ENCODE data around the gene PRKCZ.

PRKCZ gene

DNA sequence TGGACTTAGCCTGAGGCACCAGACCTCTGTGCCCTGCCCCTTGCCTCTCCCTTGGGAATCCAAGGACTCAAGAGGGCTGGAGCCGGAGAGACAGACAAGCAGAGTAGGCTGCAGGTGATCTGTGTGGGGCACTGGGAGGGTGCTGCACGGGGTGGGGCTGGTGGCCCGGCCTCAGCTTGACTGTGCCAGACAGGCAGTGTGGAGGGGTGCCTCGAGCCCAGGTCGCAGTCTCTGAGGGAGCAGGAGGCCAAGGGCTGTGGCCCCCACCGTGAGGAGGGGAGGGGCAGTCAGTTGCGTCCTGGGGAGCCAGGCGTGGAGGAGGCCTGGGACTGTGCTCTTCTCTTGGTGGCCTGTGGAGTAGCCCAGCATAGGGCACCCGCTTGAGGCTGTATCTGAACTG lies 27.0 kb upstream of the PRKCZ start:
- no peak for TF ChIP-seq POU2F2 (IDR thresholded peaks at IDR 0.05; ENCODE audit: low read depth, low read length)
- no peak for TF ChIP-seq POLR2AphosphoS5 (IDR thresholded peaks at IDR 0.05; ENCODE audit: low read depth, low read length)
- TF ChIP-seq TAF1 (IDR thresholded peaks at IDR 0.05; ENCODE audit: low read depth, low read length), result no peak
- no peak for TF ChIP-seq PAX5 (IDR thresholded peaks at IDR 0.05; ENCODE audit: insufficient read depth, low read length, severe bottlenecking)
- TF ChIP-seq POLR2A (IDR thresholded peaks at IDR 0.05; ENCODE audit: low read depth, low read length), result no peak
- no peak for TF ChIP-seq SPI1 (IDR thresholded peaks at IDR 0.05; ENCODE audit: low read depth, low read length)
- DNase-seq (ENCODE audit: insufficient read length, low spot score), result no peak
- no peak for FAIRE-seq

DNA sequence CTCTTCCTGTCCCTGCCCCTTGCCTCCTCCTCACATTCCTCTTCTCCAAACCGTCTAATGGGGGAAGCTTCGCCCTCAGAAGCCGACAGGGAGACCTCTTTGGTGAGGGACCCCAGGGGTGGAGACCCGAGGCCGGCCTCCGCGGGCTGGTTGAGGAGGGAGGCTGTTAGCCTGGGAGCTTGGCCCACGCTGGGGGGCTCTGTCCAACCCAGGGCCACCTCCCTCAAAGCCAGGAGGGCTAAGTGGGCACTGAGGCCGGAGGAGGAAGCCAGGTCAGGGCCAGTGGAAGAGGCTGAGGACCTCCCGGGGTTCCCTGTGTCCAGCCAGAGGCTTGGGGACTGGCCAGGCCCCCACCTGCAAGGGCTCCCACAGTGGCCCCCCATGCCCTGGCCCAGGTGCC lies 25.8 kb upstream of the PRKCZ start:
- TF ChIP-seq POLR2A (IDR thresholded peaks at IDR 0.05; ENCODE audit: low read depth, low read length) (no peak), PAX5 (IDR thresholded peaks at IDR 0.05; ENCODE audit: insufficient read depth, low read length, severe bottlenecking) (no peak), SPI1 (IDR thresholded peaks at IDR 0.05; ENCODE audit: low read depth, low read length) (no peak), TAF1 (IDR thresholded peaks at IDR 0.05; ENCODE audit: low read depth, low read length) (no peak), POU2F2 (IDR thresholded peaks at IDR 0.05; ENCODE audit: low read depth, low read length) (no peak), POLR2AphosphoS5 (IDR thresholded peaks at IDR 0.05; ENCODE audit: low read depth, low read length) (no peak)
- FAIRE-seq (no peak), DNase-seq (ENCODE audit: insufficient read length, low spot score) (no peak)

GRCh38 chr1:2024887-2025286 lies 25.3 kb upstream of the PRKCZ start:
- FAIRE-seq (no peak), DNase-seq (ENCODE audit: insufficient read length, low spot score) (no peak)
- TF ChIP-seq POLR2AphosphoS5 (IDR thresholded peaks at IDR 0.05; ENCODE audit: low read depth, low read length) (no peak), TAF1 (IDR thresholded peaks at IDR 0.05; ENCODE audit: low read depth, low read length) (no peak), POLR2A (IDR thresholded peaks at IDR 0.05; ENCODE audit: low read depth, low read length) (no peak), POU2F2 (IDR thresholded peaks at IDR 0.05; ENCODE audit: low read depth, low read length) (no peak), PAX5 (IDR thresholded peaks at IDR 0.05; ENCODE audit: insufficient read depth, low read length, severe bottlenecking) (no peak), SPI1 (IDR thresholded peaks at IDR 0.05; ENCODE audit: low read depth, low read length) (no peak)

- no peak for DNase-seq (ENCODE audit: insufficient read length, low spot score)
- no peak for TF ChIP-seq POLR2A (IDR thresholded peaks at IDR 0.05; ENCODE audit: low read depth, low read length)
- TF ChIP-seq POU2F2 (IDR thresholded peaks at IDR 0.05; ENCODE audit: low read depth, low read length), result no peak
- no peak for TF ChIP-seq POLR2AphosphoS5 (IDR thresholded peaks at IDR 0.05; ENCODE audit: low read depth, low read length)
- TF ChIP-seq TAF1 (IDR thresholded peaks at IDR 0.05; ENCODE audit: low read depth, low read length), result no peak
- no peak for TF ChIP-seq PAX5 (IDR thresholded peaks at IDR 0.05; ENCODE audit: insufficient read depth, low read length, severe bottlenecking)
- no peak for TF ChIP-seq SPI1 (IDR thresholded peaks at IDR 0.05; ENCODE audit: low read depth, low read length)
Observed at GRCh38 chr1:2025491-2025981, 24.7 kb upstream of the PRKCZ start.

GRCh38 chr1:2027961-2028583 lies 22.1 kb upstream of the PRKCZ start:
- no peak for DNase-seq (ENCODE audit: insufficient read length, low spot score)
- no peak for TF ChIP-seq POLR2A (IDR thresholded peaks at IDR 0.05; ENCODE audit: low read depth, low read length)
- TF ChIP-seq SPI1 (IDR thresholded peaks at IDR 0.05; ENCODE audit: low read depth, low read length), result no peak
- TF ChIP-seq PAX5 (IDR thresholded peaks at IDR 0.05; ENCODE audit: insufficient read depth, low read length, severe bottlenecking), result no peak
- TF ChIP-seq POU2F2 (IDR thresholded peaks at IDR 0.05; ENCODE audit: low read depth, low read length), result no peak
- TF ChIP-seq TAF1 (IDR thresholded peaks at IDR 0.05; ENCODE audit: low read depth, low read length), result no peak
- TF ChIP-seq POLR2AphosphoS5 (IDR thresholded peaks at IDR 0.05; ENCODE audit: low read depth, low read length), result no peak
- FAIRE-seq, result no peak

More at GRCh38 chr1:2025491-2025981, 24.7 kb upstream of the PRKCZ start:
- no peak for FAIRE-seq

- FAIRE-seq, result no peak
- TF ChIP-seq POLR2AphosphoS5 (IDR thresholded peaks at IDR 0.05; ENCODE audit: low read depth, low read length) (no peak), SPI1 (IDR thresholded peaks at IDR 0.05; ENCODE audit: low read depth, low read length) (no peak), PAX5 (IDR thresholded peaks at IDR 0.05; ENCODE audit: insufficient read depth, low read length, severe bottlenecking) (no peak), POU2F2 (IDR thresholded peaks at IDR 0.05; ENCODE audit: low read depth, low read length) (no peak), POLR2A (IDR thresholded peaks at IDR 0.05; ENCODE audit: low read depth, low read length) (no peak), TAF1 (IDR thresholded peaks at IDR 0.05; ENCODE audit: low read depth, low read length) (no peak)
- DNase-seq (ENCODE audit: insufficient read length, low spot score), result no peak
Observed at GRCh38 chr1:2028870-2029560, 21.2 kb upstream of the PRKCZ start.

DNA sequence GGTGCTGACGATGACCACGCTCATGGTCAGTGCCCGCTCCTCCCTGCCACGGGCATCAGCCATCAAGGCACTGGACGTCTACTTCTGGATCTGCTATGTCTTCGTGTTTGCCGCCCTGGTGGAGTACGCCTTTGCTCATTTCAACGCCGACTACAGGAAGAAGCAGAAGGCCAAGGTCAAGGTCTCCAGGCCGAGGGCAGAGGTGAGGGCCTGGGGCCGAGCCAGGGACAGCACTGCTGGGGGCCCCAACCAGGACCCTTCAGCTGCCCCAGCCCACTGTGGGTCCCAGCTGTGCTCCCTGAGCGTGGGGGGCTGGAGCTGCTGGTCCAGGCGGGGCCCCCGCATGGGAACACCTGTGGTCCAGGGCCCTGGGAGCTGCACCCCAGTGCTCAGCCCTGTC lies 20.6 kb upstream of the PRKCZ start:
- FAIRE-seq, result no peak
- TF ChIP-seq POU2F2 (IDR thresholded peaks at IDR 0.05; ENCODE audit: low read depth, low read length), result no peak
- TF ChIP-seq SPI1 (IDR thresholded peaks at IDR 0.05; ENCODE audit: low read depth, low read length), result no peak
- no peak for TF ChIP-seq POLR2A (IDR thresholded peaks at IDR 0.05; ENCODE audit: low read depth, low read length)
- TF ChIP-seq PAX5 (IDR thresholded peaks at IDR 0.05; ENCODE audit: insufficient read depth, low read length, severe bottlenecking), result no peak
- TF ChIP-seq TAF1 (IDR thresholded peaks at IDR 0.05; ENCODE audit: low read depth, low read length), result no peak
- no peak for TF ChIP-seq POLR2AphosphoS5 (IDR thresholded peaks at IDR 0.05; ENCODE audit: low read depth, low read length)
- DNase-seq (ENCODE audit: insufficient read length, low spot score), result no peak

DNA sequence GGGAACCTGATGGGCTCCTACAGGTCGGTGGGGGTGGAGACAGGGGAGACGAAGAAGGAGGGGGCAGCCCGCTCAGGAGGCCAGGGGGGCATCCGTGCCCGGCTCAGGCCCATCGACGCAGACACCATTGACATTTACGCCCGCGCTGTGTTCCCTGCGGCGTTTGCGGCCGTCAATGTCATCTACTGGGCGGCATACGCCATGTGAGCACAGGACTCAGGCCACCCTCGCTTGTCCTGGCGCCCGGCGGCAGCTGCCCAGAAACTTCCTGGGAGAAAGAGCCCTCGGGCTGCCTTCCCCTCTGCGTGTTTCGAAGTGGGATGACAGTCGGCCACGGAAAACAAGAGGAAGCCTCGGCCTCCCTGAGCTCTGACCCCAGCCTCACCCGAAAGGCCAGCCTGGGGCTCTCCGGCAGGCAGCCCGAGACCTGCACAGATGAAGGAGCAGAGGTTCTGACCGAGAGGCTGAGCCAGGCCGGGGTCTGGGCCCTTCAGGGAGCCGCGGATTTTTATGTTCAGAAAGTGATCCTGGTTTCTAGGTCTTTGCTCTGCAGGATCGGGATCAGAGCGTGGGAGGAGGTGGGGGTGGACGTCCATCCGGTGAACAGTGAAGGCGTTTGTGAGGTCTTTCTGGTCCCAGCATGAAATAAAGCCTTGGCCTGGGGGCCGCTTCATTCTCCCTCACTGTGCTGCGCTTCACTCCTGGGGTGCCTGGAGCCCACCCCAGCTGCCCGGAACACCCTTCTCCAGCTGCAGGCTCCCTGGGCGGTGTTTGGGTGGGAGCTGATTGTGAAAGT lies 19.9 kb upstream of the PRKCZ start:
- FAIRE-seq (no peak), DNase-seq (ENCODE audit: insufficient read length, low spot score) (no peak)
- no peak for TF ChIP-seq POU2F2 (IDR thresholded peaks at IDR 0.05; ENCODE audit: low read depth, low read length)
- TF ChIP-seq PAX5 (IDR thresholded peaks at IDR 0.05; ENCODE audit: insufficient read depth, low read length, severe bottlenecking), result no peak
- TF ChIP-seq SPI1 (IDR thresholded peaks at IDR 0.05; ENCODE audit: low read depth, low read length), result no peak
- no peak for TF ChIP-seq POLR2AphosphoS5 (IDR thresholded peaks at IDR 0.05; ENCODE audit: low read depth, low read length)
- no peak for TF ChIP-seq POLR2A (IDR thresholded peaks at IDR 0.05; ENCODE audit: low read depth, low read length)
- TF ChIP-seq TAF1 (IDR thresholded peaks at IDR 0.05; ENCODE audit: low read depth, low read length), result no peak
